Breast epithelium (tissue), 4 donors: ENCODE results near the gene INPP4A. TPM values are rescaled to one million over a fixed set of nuclear protein-coding genes. Genes with fewer than 3 reads are reported as not detected.
"Not testable (repeated sequence)": the region's sequence is repeated elsewhere in the genome, so short reads cannot be mapped to it uniquely, and the experiment has no call there.

Experiments used
- DNase-seq, 2 donors: peaks; one replicate each; pipeline ENCODE4 v3.0.0-alpha.2; 2019; ENCODE audit warnings: low spot score in 2 of 2
- H3K27ac ChIP-seq, 2 donors: fragments of 200-600 bp; sonication (generic) in 1 of 2; one replicate each; pipeline ENCODE4 v1.5.1; 2016 to 2019; ENCODE audit warnings: mild to moderate bottlenecking in 1 of 2
- H3K27me3 ChIP-seq, 2 donors: fragments of 200-600 bp; sonication (generic) in 1 of 2; one replicate each; pipeline versions ENCODE4 v1.5.1 to v1.6.0; 2017 to 2019; ENCODE audit warnings: control low read depth in 1 of 2, mild to moderate bottlenecking in 1 of 2
- H3K36me3 ChIP-seq: fragments of 200-600 bp; one replicate; pipeline ENCODE4 v1.5.1; 2019
- H3K4me1 ChIP-seq, 2 donors: fragments of 200-600 bp; sonication (generic); one replicate each; pipeline ENCODE4 v1.5.1; 2016 to 2019; ENCODE audit warnings: control low read depth in 1 of 2
- H3K4me3 ChIP-seq, 3 donors: fragments of 200-600 bp; sonication (generic); 1 replicate in 2 of 3; 2 replicates in 1 of 3; pipeline ENCODE4 v1.5.1; 2016 to 2019; ENCODE audit warnings: mild to moderate bottlenecking in 3 of 3, moderate library complexity in 2 of 3
- H3K9me3 ChIP-seq, 2 donors: fragments of 200-600 bp; sonication (generic) in 1 of 2; one replicate each; pipeline ENCODE4 v1.5.1; 2016 to 2019; ENCODE audit warnings: control low read depth in 1 of 2
- CTCF ChIP-seq, 3 donors: fragments of 450-650 bp; IDR thresholded peaks; one replicate each; pipeline ENCODE4 v1.5.1; 2016 to 2017; ENCODE audit warnings: antibody characterized with exemption in 3 of 3, mild to moderate bottlenecking in 3 of 3, moderate library complexity in 3 of 3
- POLR2A ChIP-seq: fragments of 450-650 bp; IDR thresholded peaks from one replicate; pipeline ENCODE4 v1.6.1; 2016; ENCODE audit warnings: antibody characterized with exemption, mild to moderate bottlenecking, moderate library complexity
- POLR2AphosphoS5 ChIP-seq, 3 donors: sonication (generic); formaldehyde crosslinking; IDR thresholded peaks; one replicate each; pipeline ENCODE4 v1.6.1; 2017; ENCODE audit warnings: antibody characterized with exemption in 3 of 3
- intact Hi-C: fragments of 100-400 bp; cut with DNase I; formaldehyde crosslinking; loops from one replicate; pipeline ENCODE4 v1.15.1; 2023; ENCODE audit warnings: low total_unique reads
- total RNA-seq, 3 donors: library from RNA; depleted of rRNA; stranded (reverse); fragments of >200 nt; gene quantifications; one replicate each; pipeline ENCODE4 v1.1.0, GENCODE V29; 2016

Gene INPP4A
- total RNA-seq, 3 donors from 2014 or later: 22.6 to 35.4 (median 25.8) TPM

- TF ChIP-seq CTCF (IDR thresholded peaks at IDR 0.05) (no peak), POLR2A (no peak), POLR2AphosphoS5 (IDR thresholded peaks at IDR 0.05) (no peak)
- Histone ChIP-seq H3K27me3 (no peaks in the 10 kb centered on the region), H3K27ac (no peak overlapping the region), H3K4me1 (no peaks in the 10 kb centered on the region), H3K9me3 (no peaks in the 10 kb centered on the region), H3K36me3 (no peaks in the 10 kb centered on the region), H3K4me3 (no peak overlapping the region)
- intact Hi-C loops: no loop called here
- no peak for DNase-seq
Measured at GRCh38 chr2:98592565-98592964, 147.9 kb downstream of the INPP4A start.

GRCh38 chr2:98594665-98595064 lies 150.0 kb downstream of the INPP4A start:
- H3K27ac ChIP-seq, intact Hi-C loops, H3K27me3 ChIP-seq, H3K4me1 ChIP-seq, H3K4me3 ChIP-seq, H3K9me3 ChIP-seq, DNase-seq, H3K36me3 ChIP-seq: not testable (repeated sequence)

- Histone ChIP-seq H3K36me3 (peaks cover 5% of the 10 kb centered on the region), H3K4me3 (no peak overlapping the region), H3K9me3 (no peaks in the 10 kb centered on the region), H3K4me1 (no peaks in the 10 kb centered on the region), H3K27ac (no peak overlapping the region), H3K27me3 (no peaks in the 10 kb centered on the region)
- intact Hi-C loops: no loop called here
- DNase-seq: no peak
- TF ChIP-seq POLR2A (no peak), CTCF (IDR thresholded peaks at IDR 0.05) (no peak), POLR2AphosphoS5 (IDR thresholded peaks at IDR 0.05) (no peak)
Measured at GRCh38 chr2:98598781-98599428, 154.2 kb downstream of the INPP4A start.

- DNase-seq: no peak
- H3K27ac ChIP-seq: no peak overlapping the region
Measured at GRCh38 chr2:98601532-98602132, 157.0 kb downstream of the INPP4A start.

GRCh38 chr2:98604547-98604946 lies 159.9 kb downstream of the INPP4A start:
- DNase-seq: no peak
- H3K27ac ChIP-seq: no peak overlapping the region
- peaks cover 0 to 14% of the 10 kb centered on the region in 2 donors for H3K4me1 ChIP-seq
- H3K27me3 ChIP-seq: no peaks in the 10 kb centered on the region
- intact Hi-C loops: no loop called here
- TF ChIP-seq POLR2A (no peak), POLR2AphosphoS5 (IDR thresholded peaks at IDR 0.05) (no peak), CTCF (IDR thresholded peaks at IDR 0.05) (no peak)
- H3K4me3 ChIP-seq: no peak overlapping the region
- H3K36me3 ChIP-seq: peaks cover 5% of the 10 kb centered on the region
- no peaks in the 10 kb centered on the region for H3K9me3 ChIP-seq

More at GRCh38 chr2:98601532-98602132, 157.0 kb downstream of the INPP4A start:
- H3K9me3 ChIP-seq: no peaks in the 10 kb centered on the region
- intact Hi-C loops: no loop called here
- peaks cover 5% of the 10 kb centered on the region for H3K36me3 ChIP-seq
- no peaks in the 10 kb centered on the region for H3K27me3 ChIP-seq
- H3K4me1 ChIP-seq: peaks cover 0 to 4% of the 10 kb centered on the region in 2 donors
- H3K4me3 ChIP-seq: no peak overlapping the region
- TF ChIP-seq POLR2AphosphoS5 (IDR thresholded peaks at IDR 0.05): no peak
- no peak for TF ChIP-seq POLR2A
- peak in 2 of 3 donors; percentile 30 to 41 for TF ChIP-seq CTCF (IDR thresholded peaks at IDR 0.05)
